HepG2 (cell line): Measurements from ENCODE around the gene RREB1. TPM values are rescaled to one million over a fixed set of nuclear protein-coding genes. Genes with fewer than 3 reads are reported as not detected.

ENCODE experiments used
- ATF3 ChIP-seq: sonication (generic); formaldehyde crosslinking; IDR thresholded peaks from 2 replicates; pipeline ENCODE4 v1.4.0; 2020; ENCODE audit warnings: missing genetic modification reagents
- FOXP1 ChIP-seq, 2 experiments: fragments of 450-650 bp in 1 of 2; IDR thresholded peaks; 2 replicates each; pipeline ENCODE4 v1.6.1; 2017 to 2018; ENCODE audit warnings: antibody characterized with exemption in 1 of 2
- MTF1 ChIP-seq: sonication (generic); formaldehyde crosslinking; IDR thresholded peaks from 2 replicates; pipeline ENCODE4 v1.5.0; 2020; ENCODE audit warnings: missing genetic modification reagents
- MYC ChIP-seq: sonication (generic); formaldehyde crosslinking; IDR thresholded peaks from 2 replicates; pipeline ENCODE4 v1.9.0; 2021; ENCODE audit warnings: missing genetic modification reagents, borderline replicate concordance
- NFYB ChIP-seq: sonication (generic); formaldehyde crosslinking; IDR thresholded peaks from 2 replicates; pipeline ENCODE4 v1.4.0; 2020; ENCODE audit warnings: missing genetic modification reagents
- PAF1 ChIP-seq: IDR thresholded peaks from 2 replicates; pipeline ENCODE4 v1.6.1; 2016; ENCODE audit warnings: missing genetic modification reagents, missing compliant biosample characterization
- PRPF4 ChIP-seq: fragments of 200-400 bp; formaldehyde crosslinking; IDR thresholded peaks from 2 replicates; pipeline ENCODE4 v1.6.1; 2016; ENCODE audit warnings: low read length, low read depth; ENCODE audit not compliant: poor library complexity, severe bottlenecking
- RFXANK ChIP-seq: IDR thresholded peaks from 2 replicates; pipeline ENCODE4 v1.6.1; 2016
- SOX6 ChIP-seq, 2 experiments: fragments of 450-650 bp in 1 of 2; sonication (generic) in 1 of 2; formaldehyde crosslinking in 1 of 2; IDR thresholded peaks; 2 replicates each; pipeline versions ENCODE4 v1.4.0 to v1.6.1; 2017 to 2020; ENCODE audit warnings: antibody characterized with exemption in 1 of 2, mild to moderate bottlenecking in 1 of 2, missing genetic modification reagents in 1 of 2
- SP4 ChIP-seq: sonication (generic); formaldehyde crosslinking; IDR thresholded peaks from 2 replicates; pipeline ENCODE4 v1.8.1; 2023; ENCODE audit warnings: mild to moderate bottlenecking, missing genetic modification reagents
- SRSF1 ChIP-seq: fragments of 200-400 bp; formaldehyde crosslinking; optimal IDR thresholded peaks from 2 replicates; pipeline ENCODE3; 2017; ENCODE audit warnings: mild to moderate bottlenecking, low read depth, low read length, moderate library complexity
- STAT5B ChIP-seq: sonication (generic); formaldehyde crosslinking; IDR thresholded peaks from 2 replicates; pipeline ENCODE4 v1.4.0; 2020; ENCODE audit warnings: missing genetic modification reagents
- TCF12 ChIP-seq, 2 experiments: fragments of 450-650 bp in 1 of 2; sonication (generic) in 1 of 2; formaldehyde crosslinking in 1 of 2; IDR thresholded peaks; 2 replicates each; pipeline versions ENCODE4 v1.6.1 to v1.8.0; 2017 to 2022; ENCODE audit warnings: antibody characterized with exemption in 1 of 2, mild to moderate bottlenecking in 1 of 2, missing genetic modification reagents in 1 of 2, moderate library complexity in 1 of 2
- ZFAT ChIP-seq: sonication (generic); formaldehyde crosslinking; conservative IDR thresholded peaks from 2 replicates; pipeline ENCODE4 v1.8.1; 2023; ENCODE audit warnings: missing genetic modification reagents, inconsistent platforms
- ZNF160 ChIP-seq: sonication (generic); formaldehyde crosslinking; IDR thresholded peaks from 2 replicates; pipeline ENCODE4 v1.8.0; 2022; ENCODE audit warnings: mild to moderate bottlenecking, inconsistent platforms, missing genetic modification reagents
- ZNF34 ChIP-seq: sonication (generic); formaldehyde crosslinking; IDR thresholded peaks from 2 replicates; pipeline ENCODE4 v1.4.0; 2020; ENCODE audit warnings: mild to moderate bottlenecking, missing genetic modification reagents, borderline replicate concordance
- ZNF350 ChIP-seq: sonication (generic); formaldehyde crosslinking; IDR thresholded peaks from 2 replicates; pipeline ENCODE4 v1.4.0; 2020; ENCODE audit warnings: mild to moderate bottlenecking, low read depth, missing genetic modification reagents, borderline replicate concordance
- ZNF572 ChIP-seq: sonication (generic); formaldehyde crosslinking; IDR thresholded peaks from 2 replicates; pipeline ENCODE4 v1.5.1; 2020; ENCODE audit warnings: mild to moderate bottlenecking, missing genetic modification reagents
- ZNF589 ChIP-seq: sonication (generic); formaldehyde crosslinking; conservative IDR thresholded peaks from 2 replicates; pipeline ENCODE4 v1.8.0; 2022; ENCODE audit warnings: mild to moderate bottlenecking, moderate library complexity, missing genetic modification reagents
- ZNF605 ChIP-seq: sonication (generic); formaldehyde crosslinking; IDR thresholded peaks from 2 replicates; pipeline ENCODE4 v1.8.0; 2022; ENCODE audit warnings: mild to moderate bottlenecking, missing genetic modification reagents
- ZNF761 ChIP-seq: sonication (generic); formaldehyde crosslinking; conservative IDR thresholded peaks from 2 replicates; pipeline ENCODE4 v1.4.0; 2020; ENCODE audit warnings: mild to moderate bottlenecking, missing genetic modification reagents
- ZZZ3 ChIP-seq: sonication (generic); formaldehyde crosslinking; IDR thresholded peaks from 2 replicates; pipeline ENCODE4 v1.4.0; 2020; ENCODE audit warnings: missing genetic modification reagents, mild to moderate bottlenecking, borderline replicate concordance
- polyA plus RNA-seq, 8 experiments: library from polyadenylated mRNA; depleted of rRNA in 3 of 8; stranded (reverse) in 7 of 8; unstranded in 1 of 8; fragments of >200 nt; fragmentation: Illumina TruSeq in 4 of 8; extraction: Trizol in 4 of 8; gene quantifications; 2 replicates each; pipeline versions ENCODE4 v1.2.1 to v1.2.3, GENCODE V29; 2011 to 2016; ENCODE audit warnings: low read depth in 4 of 8, missing spikeins in 1 of 8, mixed read lengths in 1 of 8; ENCODE audit not compliant: insufficient read depth in 1 of 8
- total RNA-seq, 5 experiments: library from RNA; depleted of rRNA; stranded (reverse); fragments of >200 nt; fragmentation: Illumina TruSeq; extraction: Trizol; gene quantifications; 2 replicates each; pipeline ENCODE4 v1.2.3, GENCODE V29; 2016; ENCODE audit warnings: low read depth in 1 of 5
- TF ChIP-seq, protein P1 (sequence below): sonication (generic); formaldehyde crosslinking; IDR thresholded peaks from 2 replicates; pipeline ENCODE4 v1.4.0; 2020; ENCODE audit warnings: missing genetic modification reagents, mild to moderate bottlenecking, borderline replicate concordance
- TF ChIP-seq, protein P2 (sequence below): sonication (generic); formaldehyde crosslinking; IDR thresholded peaks from 2 replicates; pipeline ENCODE4 v1.9.0; 2021; ENCODE audit warnings: missing genetic modification reagents, mild to moderate bottlenecking, borderline replicate concordance
- TF ChIP-seq, protein P3 (sequence below): IDR thresholded peaks from 2 replicates; pipeline ENCODE4 v1.6.1; 2018; ENCODE audit warnings: missing genetic modification reagents, mild to moderate bottlenecking, missing compliant biosample characterization

Gene RREB1
- total and polyA plus RNA-seq, 2 of the 13 experiments (the other 11 are each of a cell fraction or from before 2014, with no cell fraction given): 6.1 to 23.2 TPM

DNA sequence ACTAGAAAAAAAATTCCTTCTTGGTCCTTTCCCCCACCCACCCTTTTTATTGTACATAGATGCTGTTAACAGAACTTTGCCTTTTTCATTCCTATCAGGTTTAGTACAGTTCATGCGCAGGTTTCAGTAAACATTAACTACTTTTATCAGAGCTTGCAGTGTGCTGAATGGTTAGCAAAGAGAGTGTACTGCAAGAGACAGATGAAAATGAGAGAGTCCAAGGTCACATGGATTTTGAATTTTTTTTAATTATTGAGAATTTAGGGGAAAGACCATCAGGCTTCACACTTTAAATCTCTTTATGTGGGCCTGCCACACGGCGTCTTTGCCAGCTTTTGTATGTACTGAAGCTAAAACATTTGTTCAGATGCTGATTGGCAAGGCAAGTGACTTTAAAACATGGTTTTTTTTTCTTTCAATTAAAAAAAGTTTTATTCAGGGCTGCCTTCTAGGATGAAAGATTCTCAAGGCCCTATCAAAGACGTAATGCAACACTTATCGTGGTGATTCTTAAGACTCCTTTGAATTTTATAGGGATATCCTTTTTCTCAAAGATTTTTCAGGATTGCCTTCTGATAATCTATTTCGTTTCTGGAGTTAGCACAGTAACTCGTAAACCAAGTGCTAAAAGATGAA, 32.2 kb downstream of the RREB1 start (continued):
- TF ChIP-seq, protein P1, sequence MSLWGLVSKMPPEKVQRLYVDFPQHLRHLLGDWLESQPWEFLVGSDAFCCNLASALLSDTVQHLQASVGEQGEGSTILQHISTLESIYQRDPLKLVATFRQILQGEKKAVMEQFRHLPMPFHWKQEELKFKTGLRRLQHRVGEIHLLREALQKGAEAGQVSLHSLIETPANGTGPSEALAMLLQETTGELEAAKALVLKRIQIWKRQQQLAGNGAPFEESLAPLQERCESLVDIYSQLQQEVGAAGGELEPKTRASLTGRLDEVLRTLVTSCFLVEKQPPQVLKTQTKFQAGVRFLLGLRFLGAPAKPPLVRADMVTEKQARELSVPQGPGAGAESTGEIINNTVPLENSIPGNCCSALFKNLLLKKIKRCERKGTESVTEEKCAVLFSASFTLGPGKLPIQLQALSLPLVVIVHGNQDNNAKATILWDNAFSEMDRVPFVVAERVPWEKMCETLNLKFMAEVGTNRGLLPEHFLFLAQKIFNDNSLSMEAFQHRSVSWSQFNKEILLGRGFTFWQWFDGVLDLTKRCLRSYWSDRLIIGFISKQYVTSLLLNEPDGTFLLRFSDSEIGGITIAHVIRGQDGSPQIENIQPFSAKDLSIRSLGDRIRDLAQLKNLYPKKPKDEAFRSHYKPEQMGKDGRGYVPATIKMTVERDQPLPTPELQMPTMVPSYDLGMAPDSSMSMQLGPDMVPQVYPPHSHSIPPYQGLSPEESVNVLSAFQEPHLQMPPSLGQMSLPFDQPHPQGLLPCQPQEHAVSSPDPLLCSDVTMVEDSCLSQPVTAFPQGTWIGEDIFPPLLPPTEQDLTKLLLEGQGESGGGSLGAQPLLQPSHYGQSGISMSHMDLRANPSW (CRISPR knock-in tag): no peak
- TF ChIP-seq STAT5B (CRISPR knock-in tag) (no peak), ATF3 (CRISPR knock-in tag) (no peak), MTF1 (CRISPR knock-in tag) (no peak), RFXANK (CRISPR knock-in tag) (no peak), NFYB (CRISPR knock-in tag) (0 out of 2 replicates have a peak, but pooled peaks have one; percentile 41), TCF12 (IDR thresholded peaks at IDR 0.05) (no peak), TCF12 (CRISPR knock-in tag; IDR thresholded peaks at IDR 0.05) (no peak), FOXP1 (IDR thresholded peaks at IDR 0.05) (no peak), FOXP1 (CRISPR knock-in tag; IDR thresholded peaks at IDR 0.05) (peak; percentile 77), ZNF34 (CRISPR knock-in tag) (no peak), ZNF350 (no peak), ZFAT (CRISPR knock-in tag) (no peak), SP4 (CRISPR knock-in tag) (no peak), SOX6 (IDR thresholded peaks at IDR 0.05) (no peak), SOX6 (CRISPR knock-in tag; IDR thresholded peaks at IDR 0.05) (peak; percentile 71), ZNF160 (CRISPR knock-in tag) (no peak), MYC (no peak), ZNF761 (CRISPR knock-in tag) (no peak; the same call in 1 of the 2 replicates), SRSF1 (no peak), ZNF605 (CRISPR knock-in tag) (no peak), PRPF4 (no peak), ZNF572 (CRISPR knock-in tag) (no peak), ZNF589 (CRISPR knock-in tag) (no peak), PAF1 (no peak), ZZZ3 (CRISPR knock-in tag) (no peak)
- TF ChIP-seq, protein P2, sequence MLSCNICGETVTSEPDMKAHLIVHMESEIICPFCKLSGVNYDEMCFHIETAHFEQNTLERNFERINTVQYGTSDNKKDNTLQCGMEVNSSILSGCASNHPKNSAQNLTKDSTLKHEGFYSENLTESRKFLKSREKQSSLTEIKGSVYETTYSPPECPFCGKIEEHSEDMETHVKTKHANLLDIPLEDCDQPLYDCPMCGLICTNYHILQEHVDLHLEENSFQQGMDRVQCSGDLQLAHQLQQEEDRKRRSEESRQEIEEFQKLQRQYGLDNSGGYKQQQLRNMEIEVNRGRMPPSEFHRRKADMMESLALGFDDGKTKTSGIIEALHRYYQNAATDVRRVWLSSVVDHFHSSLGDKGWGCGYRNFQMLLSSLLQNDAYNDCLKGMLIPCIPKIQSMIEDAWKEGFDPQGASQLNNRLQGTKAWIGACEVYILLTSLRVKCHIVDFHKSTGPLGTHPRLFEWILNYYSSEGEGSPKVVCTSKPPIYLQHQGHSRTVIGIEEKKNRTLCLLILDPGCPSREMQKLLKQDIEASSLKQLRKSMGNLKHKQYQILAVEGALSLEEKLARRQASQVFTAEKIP (CRISPR knock-in tag): no peak
- TF ChIP-seq, protein P3, sequence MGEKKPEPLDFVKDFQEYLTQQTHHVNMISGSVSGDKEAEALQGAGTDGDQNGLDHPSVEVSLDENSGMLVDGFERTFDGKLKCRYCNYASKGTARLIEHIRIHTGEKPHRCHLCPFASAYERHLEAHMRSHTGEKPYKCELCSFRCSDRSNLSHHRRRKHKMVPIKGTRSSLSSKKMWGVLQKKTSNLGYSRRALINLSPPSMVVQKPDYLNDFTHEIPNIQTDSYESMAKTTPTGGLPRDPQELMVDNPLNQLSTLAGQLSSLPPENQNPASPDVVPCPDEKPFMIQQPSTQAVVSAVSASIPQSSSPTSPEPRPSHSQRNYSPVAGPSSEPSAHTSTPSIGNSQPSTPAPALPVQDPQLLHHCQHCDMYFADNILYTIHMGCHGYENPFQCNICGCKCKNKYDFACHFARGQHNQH (CRISPR knock-in tag): no peak
